H9 (cell line): ENCODE results near the gene TRMT6. TPM values are rescaled to one million over a fixed set of nuclear protein-coding genes. Genes with fewer than 3 reads are reported as not detected.

Experiments
- DNase-seq: peaks from one replicate; pipeline ENCODE4 v3.0.0-alpha.2; 2017
- H2AFZ ChIP-seq: one replicate; pipeline ENCODE4 v1.6.1; 2013; ENCODE audit warnings: mild to moderate bottlenecking, low read length, control low read depth, moderate library complexity
- H2AK5ac ChIP-seq: 2 replicates; pipeline ENCODE4 v1.6.1; 2013; ENCODE audit warnings: low read length, control low read depth, mixed read lengths; ENCODE audit not compliant: insufficient read length
- H2BK120ac ChIP-seq: one replicate; pipeline ENCODE4 v1.6.1; 2013; ENCODE audit warnings: low read depth, mild to moderate bottlenecking, low read length, control low read depth, inconsistent platforms; ENCODE audit not compliant: poor library complexity, severe bottlenecking
- H2BK12ac ChIP-seq: 2 replicates; pipeline ENCODE4 v1.6.1; 2013; ENCODE audit warnings: low read length, control low read depth, mixed read lengths, low read depth; ENCODE audit not compliant: insufficient read length
- H2BK15ac ChIP-seq: 2 replicates; pipeline ENCODE4 v1.6.1; 2013; ENCODE audit warnings: low read depth, low read length, control low read depth
- H2BK20ac ChIP-seq: one replicate; pipeline ENCODE4 v1.6.1; 2013; ENCODE audit warnings: low read depth, mild to moderate bottlenecking, low read length, control low read depth, inconsistent platforms; ENCODE audit not compliant: poor library complexity, severe bottlenecking
- H2BK5ac ChIP-seq: 2 replicates; pipeline ENCODE4 v1.6.1; 2013; ENCODE audit warnings: low read length, control low read depth, mixed read lengths; ENCODE audit not compliant: insufficient read length
- H3K14ac ChIP-seq: 2 replicates; pipeline ENCODE4 v1.6.1; 2013; ENCODE audit warnings: low read length, control low read depth; ENCODE audit not compliant: insufficient read depth
- H3K18ac ChIP-seq: 2 replicates; pipeline ENCODE4 v1.6.1; 2013; ENCODE audit warnings: low read depth, mild to moderate bottlenecking, mixed read lengths, low read length, control low read depth; ENCODE audit not compliant: insufficient read length
- H3K23ac ChIP-seq: 2 replicates; pipeline ENCODE4 v1.6.1; 2013; ENCODE audit warnings: low read length, control low read depth, mixed read lengths, low read depth; ENCODE audit not compliant: insufficient read length
- H3K23me2 ChIP-seq: 2 replicates; pipeline ENCODE4 v1.6.1; 2013; ENCODE audit warnings: low read depth, mild to moderate bottlenecking, mixed read lengths, low read length, control low read depth; ENCODE audit not compliant: insufficient read length, poor library complexity, severe bottlenecking
- H3K27ac ChIP-seq: 2 replicates; pipeline ENCODE4 v1.5.1; 2013; ENCODE audit warnings: low read length, control low read depth, mixed read lengths, low read depth; ENCODE audit not compliant: insufficient read length
- H3K27me3 ChIP-seq: 2 replicates; pipeline ENCODE4 v1.6.1; 2013; ENCODE audit warnings: low read length, control low read depth, inconsistent platforms; ENCODE audit not compliant: insufficient read depth
- H3K4ac ChIP-seq: 2 replicates; pipeline ENCODE4 v1.6.1; 2013; ENCODE audit warnings: low read depth, mild to moderate bottlenecking, control low read depth, inconsistent platforms, low read length, moderate library complexity
- H3K4me1 ChIP-seq: 2 replicates; pipeline ENCODE4 v1.6.1; 2013; ENCODE audit warnings: low read length, control low read depth, inconsistent platforms; ENCODE audit not compliant: insufficient read depth
- H3K4me2 ChIP-seq: 2 replicates; pipeline ENCODE4 v1.6.1; 2013; ENCODE audit warnings: low read length, control low read depth, mixed read lengths; ENCODE audit not compliant: insufficient read length, insufficient read depth
- H3K56ac ChIP-seq: 2 replicates; pipeline ENCODE4 v1.6.1; 2013; ENCODE audit warnings: low read depth, mild to moderate bottlenecking, mixed read lengths, low read length, control low read depth; ENCODE audit not compliant: insufficient read length
- H3K79me1 ChIP-seq: 2 replicates; pipeline ENCODE4 v1.6.1; 2013; ENCODE audit warnings: low read depth, mild to moderate bottlenecking, moderate library complexity, low read length, control low read depth, inconsistent platforms; ENCODE audit not compliant: insufficient read depth, poor library complexity, severe bottlenecking
- H3K79me2 ChIP-seq: 2 replicates; pipeline ENCODE4 v1.6.1; 2013; ENCODE audit warnings: low read length, control low read depth, inconsistent platforms; ENCODE audit not compliant: insufficient read depth
- H3K9ac ChIP-seq: 2 replicates; pipeline ENCODE4 v1.6.1; 2013; ENCODE audit warnings: low read length, control low read depth, mixed read lengths; ENCODE audit not compliant: insufficient read length; ENCODE audit errors: extremely low read depth
- H3K9me3 ChIP-seq: one replicate; pipeline ENCODE4 v1.6.1; 2013; ENCODE audit warnings: low read depth, low read length, inconsistent platforms; ENCODE audit not compliant: control insufficient read depth
- H3T11ph ChIP-seq: one replicate; pipeline ENCODE4 v1.6.1; 2013; ENCODE audit warnings: mild to moderate bottlenecking, low read length, control low read depth, inconsistent platforms
- H4K20me1 ChIP-seq: one replicate; pipeline ENCODE4 v1.6.1; 2013; ENCODE audit not compliant: control insufficient read depth, insufficient read length, insufficient read depth
- H4K5ac ChIP-seq: 2 replicates; pipeline ENCODE4 v1.6.1; 2013; ENCODE audit warnings: low read depth, mild to moderate bottlenecking, mixed read lengths, low read length, control low read depth; ENCODE audit not compliant: insufficient read length
- H4K8ac ChIP-seq: replicated peaks from 2 replicates; pipeline ENCODE4 v1.6.1; 2013; ENCODE audit warnings: low read length, control low read depth, mixed read lengths, low read depth; ENCODE audit not compliant: insufficient read length
- H4K91ac ChIP-seq: 2 replicates; pipeline ENCODE4 v1.6.1; 2013; ENCODE audit warnings: low read depth, mild to moderate bottlenecking, moderate library complexity, mixed read lengths, low read length, control low read depth; ENCODE audit not compliant: insufficient read length
- H3K27ac Mint-ChIP-seq, 3 experiments: 2 replicates in 2 of 3; 3 replicates in 1 of 3; pipeline ENCODE4 v1.8.0; 2020 to 2021; ENCODE audit warnings: mixed read lengths in 3 of 3, mild to moderate bottlenecking in 1 of 3, moderate library complexity in 1 of 3
- H3K27me3 Mint-ChIP-seq: 2 replicates; pipeline ENCODE4 v1.8.0; 2021; ENCODE audit warnings: low read depth, mild to moderate bottlenecking, moderate library complexity, mixed read lengths
- H3K36me3 Mint-ChIP-seq, 3 experiments: 2 replicates in 2 of 3; 3 replicates in 1 of 3; pipeline ENCODE4 v1.8.0; 2020 to 2021; ENCODE audit warnings: low read depth in 3 of 3, mixed read lengths in 3 of 3; ENCODE audit not compliant: insufficient read depth in 1 of 3
- H3K4me1 Mint-ChIP-seq, 2 experiments: 2 replicates each; pipeline ENCODE4 v1.8.0; 2020; ENCODE audit warnings: mixed read lengths in 2 of 2
- H3K4me3 Mint-ChIP-seq, 2 experiments: 2 replicates in 1 of 2; 3 replicates in 1 of 2; pipeline ENCODE4 v1.8.0; 2020 to 2021; ENCODE audit warnings: mild to moderate bottlenecking in 2 of 2, mixed read lengths in 2 of 2, moderate library complexity in 1 of 2
- H3K9me3 Mint-ChIP-seq, 2 experiments: 2 replicates in 1 of 2; 3 replicates in 1 of 2; pipeline ENCODE4 v1.8.0; 2020; ENCODE audit warnings: mild to moderate bottlenecking in 2 of 2, mixed read lengths in 2 of 2, moderate library complexity in 1 of 2
- WGBS: extraction: QIAGEN DNeasy Blood & Tissue Kit; methylation state at CpG from one replicate; pipeline ENCODE4 v1.1.7; 2013; ENCODE audit warnings: missing lambda C conversion rate, low lambda C conversion rate, mixed read lengths; ENCODE audit not compliant: insufficient read length; ENCODE audit errors: extremely low coverage; 5-methylcytosine and 5-hydroxymethylcytosine counted together
- total RNA-seq: library from RNA; stranded (reverse); gene quantifications from 2 replicates; pipeline ENCODE4 v1.2.1, GENCODE V29; 2021
- TF ChIP-seq, protein P1 (sequence below): fragments of 200-600 bp; sonication (generic); conservative IDR thresholded peaks from 3 replicates; pipeline ENCODE4 v1.8.0; 2021; ENCODE audit warnings: antibody characterized with exemption, mild to moderate bottlenecking

TRMT6 gene
- total RNA-seq, 1 experiment from 2014 or later = 34.4 TPM

DNA sequence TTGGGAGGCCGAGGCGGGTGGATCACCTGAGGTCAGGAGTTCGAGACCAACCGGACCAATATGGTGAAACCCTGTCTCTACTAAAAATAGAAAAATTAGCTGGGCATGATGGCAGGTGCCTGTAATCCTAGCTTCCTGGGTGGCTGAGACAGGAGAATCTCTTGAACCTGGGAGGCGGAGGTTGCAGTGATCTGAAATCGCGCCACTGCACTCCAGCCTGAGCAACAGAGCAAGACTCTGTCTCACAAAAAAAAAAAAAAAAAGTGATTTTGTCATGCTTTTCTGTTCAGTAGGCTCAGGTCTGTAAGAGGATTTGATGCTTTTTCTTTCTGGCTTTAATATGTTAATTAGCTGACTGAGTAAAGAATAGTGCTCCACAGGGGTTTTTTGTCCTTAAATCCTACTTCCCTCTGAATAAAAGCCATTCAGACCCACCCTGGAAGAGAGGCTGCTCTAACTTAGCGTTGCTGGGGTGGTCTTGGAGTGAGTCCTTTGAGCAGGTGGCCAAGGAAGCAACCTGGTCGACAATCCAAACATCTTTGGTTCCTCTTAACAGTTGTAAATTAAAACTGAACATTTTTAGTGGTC is 19.1 kb upstream of the TRMT6 start:
- no peak overlapping the region for H2AK5ac ChIP-seq
- no peak overlapping the region for H3K56ac ChIP-seq
- no CpG with 5 or more reads among the region's 9 CpGs for WGBS
- H4K20me1 ChIP-seq = no peaks in the 10 kb centered on the region
- H3T11ph ChIP-seq = no peak overlapping the region
- H3K14ac ChIP-seq = no peak overlapping the region
- Mint-ChIP-seq H3K4me3 (no peak overlapping the region), H3K27ac (no peak overlapping the region), H3K4me1 (peaks cover 19 to 22% of the 10 kb centered on the region in 2 experiments), H3K9me3 (no peaks in the 10 kb centered on the region), H3K27me3 (peaks cover 88% of the 10 kb centered on the region), H3K36me3 (peaks cover 32 to 83% (median 58%) of the 10 kb centered on the region in 3 experiments)
- H3K79me2 ChIP-seq = no peaks in the 10 kb centered on the region
- H3K23me2 ChIP-seq = no peaks in the 10 kb centered on the region
- no peak overlapping the region for H2BK20ac ChIP-seq
- H2BK15ac ChIP-seq = no peak overlapping the region
- peak; percentile 67 for DNase-seq
- H3K23ac ChIP-seq = no peak overlapping the region
- no peaks in the 10 kb centered on the region for H3K79me1 ChIP-seq
- no peaks in the 10 kb centered on the region for H3K9me3 ChIP-seq
- no peaks in the 10 kb centered on the region for H3K4me1 ChIP-seq
- no peak overlapping the region for H3K9ac ChIP-seq
- H2AFZ ChIP-seq = no peak overlapping the region
- H4K5ac ChIP-seq = no peak overlapping the region
- H3K27ac ChIP-seq = no peak overlapping the region
- no peak overlapping the region for H3K4me2 ChIP-seq
- no peak overlapping the region for H2BK120ac ChIP-seq
- H4K91ac ChIP-seq = no peak overlapping the region
- no peak overlapping the region for H4K8ac ChIP-seq
- no peak overlapping the region for H3K4ac ChIP-seq
- no peak overlapping the region for H3K18ac ChIP-seq
- TF ChIP-seq, protein P1, sequence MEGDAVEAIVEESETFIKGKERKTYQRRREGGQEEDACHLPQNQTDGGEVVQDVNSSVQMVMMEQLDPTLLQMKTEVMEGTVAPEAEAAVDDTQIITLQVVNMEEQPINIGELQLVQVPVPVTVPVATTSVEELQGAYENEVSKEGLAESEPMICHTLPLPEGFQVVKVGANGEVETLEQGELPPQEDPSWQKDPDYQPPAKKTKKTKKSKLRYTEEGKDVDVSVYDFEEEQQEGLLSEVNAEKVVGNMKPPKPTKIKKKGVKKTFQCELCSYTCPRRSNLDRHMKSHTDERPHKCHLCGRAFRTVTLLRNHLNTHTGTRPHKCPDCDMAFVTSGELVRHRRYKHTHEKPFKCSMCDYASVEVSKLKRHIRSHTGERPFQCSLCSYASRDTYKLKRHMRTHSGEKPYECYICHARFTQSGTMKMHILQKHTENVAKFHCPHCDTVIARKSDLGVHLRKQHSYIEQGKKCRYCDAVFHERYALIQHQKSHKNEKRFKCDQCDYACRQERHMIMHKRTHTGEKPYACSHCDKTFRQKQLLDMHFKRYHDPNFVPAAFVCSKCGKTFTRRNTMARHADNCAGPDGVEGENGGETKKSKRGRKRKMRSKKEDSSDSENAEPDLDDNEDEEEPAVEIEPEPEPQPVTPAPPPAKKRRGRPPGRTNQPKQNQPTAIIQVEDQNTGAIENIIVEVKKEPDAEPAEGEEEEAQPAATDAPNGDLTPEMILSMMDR = no peak
- H2BK5ac ChIP-seq = no peak overlapping the region
- no peak overlapping the region for H2BK12ac ChIP-seq
- H3K27me3 ChIP-seq = peaks cover 18% of the 10 kb centered on the region; the same call in 1 of the 2 replicates
